Heart left ventricle (tissue), 16 donors: Measurements from ENCODE around the gene ZFP36. TPM values are rescaled to one million over a fixed set of nuclear protein-coding genes. Genes with fewer than 3 reads are reported as not detected.
"Not testable (repeated sequence)": the region's sequence is repeated elsewhere in the genome, so short reads cannot be mapped to it uniquely, and the experiment has no call there.

Source experiments
- ATAC-seq, 4 donors: fragments of 200-7000 bp; cut with Tn5 transposase; one replicate each; pipeline ENCODE4 v1.9.1; 2020 to 2022; ENCODE audit warnings: moderate library complexity in 4 of 4, mild to moderate bottlenecking in 3 of 4, moderate number of reproducible peaks in 1 of 4
- DNase-seq, 5 donors: peaks; one replicate each; pipeline ENCODE4 v3.0.0-alpha.2; 2020
- H3K27ac ChIP-seq, 12 donors: fragments of 200-600 bp; sonication (generic) in 4 of 12; one replicate each; pipeline versions ENCODE4 v1.5.0 to v1.8.0; 2016 to 2022; ENCODE audit warnings: mild to moderate bottlenecking in 2 of 12
- H3K27me3 ChIP-seq, 9 donors: fragments of 200-600 bp; sonication (generic) in 2 of 9; one replicate each; pipeline versions ENCODE4 v1.5.1 to v1.8.0; 2016 to 2022; ENCODE audit warnings: mild to moderate bottlenecking in 3 of 9
- H3K36me3 ChIP-seq, 9 donors: fragments of 200-600 bp; sonication (generic) in 2 of 9; one replicate each; pipeline versions ENCODE4 v1.5.0 to v1.8.0; 2018 to 2022; ENCODE audit warnings: mild to moderate bottlenecking in 2 of 9
- H3K4me1 ChIP-seq, 12 donors: fragments of 200-600 bp; sonication (generic) in 4 of 12; one replicate each; pipeline versions ENCODE4 v1.5.0 to v1.8.0; 2016 to 2022; ENCODE audit warnings: mild to moderate bottlenecking in 3 of 12
- H3K4me3 ChIP-seq, 12 donors: fragments of 200-600 bp; sonication (generic) in 4 of 12; one replicate each; pipeline versions ENCODE4 v1.5.0 to v1.8.0; 2017 to 2022; ENCODE audit warnings: mild to moderate bottlenecking in 9 of 12, moderate library complexity in 4 of 12
- H3K9me3 ChIP-seq, 12 donors: fragments of 200-600 bp; sonication (generic) in 4 of 12; one replicate each; pipeline versions ENCODE4 v1.5.0 to v1.8.0; 2016 to 2022; ENCODE audit warnings: mild to moderate bottlenecking in 1 of 12
- POLR2A ChIP-seq, 2 donors: fragments of 450-650 bp; IDR thresholded peaks; one replicate each; pipeline ENCODE4 v1.6.1; 2017; ENCODE audit warnings: antibody characterized with exemption in 2 of 2, mild to moderate bottlenecking in 2 of 2, moderate library complexity in 2 of 2
- WGBS, 4 donors: extraction: QIAGEN DNeasy Blood & Tissue Kit in 2 of 4; methylation state at CpG; one replicate each; pipeline versions ENCODE4 v1.1.5 to v1.1.7; 2013 to 2018; 5-methylcytosine and 5-hydroxymethylcytosine counted together
- intact Hi-C, 10 donors: fragments of 100-400 bp; cut with DNase I; formaldehyde crosslinking; loops; one replicate each; pipeline versions ENCODE4 v1.11.1 to v1.14.2; 2022
- microRNA-seq, 4 donors: library from miRNA; unstranded; fragments of <30 nt; microRNA quantifications; one replicate each; pipeline versions ENCODE4 to v1.2.0, GENCODE V29; 2017 to 2020
- polyA plus RNA-seq, 2 donors: library from polyadenylated mRNA; stranded (reverse); fragments of 200-250 nt; gene quantifications; one replicate each; pipeline ENCODE4 v1.2.3, GENCODE V29; 2013
- total RNA-seq, 9 donors: library from RNA; depleted of rRNA in 2 of 9; stranded (reverse); fragments of >200 nt in 2 of 9; fragmentation: NEBNext Ultra II Directional in 3 of 9; extraction: Animal tissue kit (Norgen Biotek cat#: 25700) in 3 of 9; gene quantifications; one replicate each; pipeline versions ENCODE4 v1.1.0 to v1.2.4, GENCODE V29; 2016 to 2023
- TF ChIP-seq, protein P1 (sequence below), 12 donors: fragments of 200-600 bp; sonication (generic) in 4 of 12; IDR thresholded peaks; one replicate each; pipeline versions ENCODE4 v1.5.0 to v1.8.0; 2018 to 2022; ENCODE audit warnings: antibody characterized with exemption in 12 of 12, mild to moderate bottlenecking in 5 of 12
- donor health status: ischemic (EF 13 %, LVEDD 7.1; RV severe dilation, severe dysfunction).
- donor health status: healthy with polysubstance abuse.
- donor health status: DM: no; HTN: yes; CAD: no.
- donor health status: DM: no; HTN: no; CAD: no.
- donor health status: ischemic (EF 25% LVEDD 6.9; RV normal size, moderate dysfunction).
- donor health status: ischemic (EF 25% LVEDD 5.7; RV mildly dilated, moderate dysfunction).
- donor health status: healthy.
- donor health status: DM: yes; HTN: yes; CAD: no.
- donor health status: ischemic (EF 35%, LVEDD 5.7; RV mildly dilated, moderate dysfunction).
- donor health status: nonischemic (EF 11% LVEDD 7.7; RV severe dilation, severe dysfunction).
- donor health status: DM: yes; HTN: yes; CAD: no.
- donor health status: PGD.
- donor health status: ischemic (EF 29% LVEDD 5.4; RV normal size, mild dysfunction).
- donor health status: nonischemic (EF 23%, LVEDD 6.1; RV moderate dilation, normal function).

Gene ZFP36
- total and polyA plus RNA-seq, 11 donors, result 16.1 to 145 (median 51.1) TPM

DNA sequence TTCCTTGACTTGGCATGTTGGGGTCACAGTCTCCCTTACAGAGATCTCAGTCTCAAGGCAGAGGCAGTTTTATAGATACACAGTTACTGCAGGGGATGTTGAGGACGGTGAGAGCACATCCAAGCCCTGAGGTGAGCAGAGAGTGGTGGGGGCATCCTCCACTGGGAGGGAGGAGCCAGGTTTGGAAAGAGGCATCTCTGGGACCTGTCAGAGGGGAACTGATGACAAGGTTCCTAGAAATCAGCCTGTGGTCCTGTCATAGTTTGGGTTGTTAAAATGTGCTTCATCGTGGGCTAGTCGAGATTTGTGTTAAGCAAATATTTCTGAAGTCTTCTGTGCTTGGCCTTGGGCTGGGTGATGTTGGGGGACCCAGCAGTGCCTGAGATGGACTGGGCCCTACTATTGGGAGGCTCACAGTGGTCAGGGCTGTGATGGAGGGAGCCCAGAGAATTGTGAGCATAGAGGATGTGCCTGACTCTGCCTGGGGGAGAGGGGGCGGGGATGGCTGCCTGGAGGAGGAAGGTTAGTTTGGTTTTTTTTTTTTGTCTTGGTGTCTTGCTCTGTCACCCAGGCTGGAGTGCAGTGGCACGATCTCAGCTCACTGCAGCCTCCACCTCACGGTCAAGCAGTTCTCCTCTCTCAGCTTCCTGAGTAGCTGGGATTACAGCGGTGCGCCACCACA is 42.6 kb downstream of the ZFP36 start:
- intact Hi-C loops, result loop anchor here in 5 of 10 donors (5.0 to 10.0 kb wide), 3 partner anchors 54 to 86 kb away; partner anchors contain the start of genes EID2B (in 3 of the 5), MED29 (in 2 of the 5) and PAF1 (in 2 of the 5)
- peaks cover 8 to 55% (median 37%) of the 10 kb centered on the region in 12 donors for H3K4me1 ChIP-seq
- no peaks in the 10 kb centered on the region for H3K27me3 ChIP-seq
- no peak for TF ChIP-seq POLR2A (IDR thresholded peaks at IDR 0.05)
- TF ChIP-seq, protein P1, sequence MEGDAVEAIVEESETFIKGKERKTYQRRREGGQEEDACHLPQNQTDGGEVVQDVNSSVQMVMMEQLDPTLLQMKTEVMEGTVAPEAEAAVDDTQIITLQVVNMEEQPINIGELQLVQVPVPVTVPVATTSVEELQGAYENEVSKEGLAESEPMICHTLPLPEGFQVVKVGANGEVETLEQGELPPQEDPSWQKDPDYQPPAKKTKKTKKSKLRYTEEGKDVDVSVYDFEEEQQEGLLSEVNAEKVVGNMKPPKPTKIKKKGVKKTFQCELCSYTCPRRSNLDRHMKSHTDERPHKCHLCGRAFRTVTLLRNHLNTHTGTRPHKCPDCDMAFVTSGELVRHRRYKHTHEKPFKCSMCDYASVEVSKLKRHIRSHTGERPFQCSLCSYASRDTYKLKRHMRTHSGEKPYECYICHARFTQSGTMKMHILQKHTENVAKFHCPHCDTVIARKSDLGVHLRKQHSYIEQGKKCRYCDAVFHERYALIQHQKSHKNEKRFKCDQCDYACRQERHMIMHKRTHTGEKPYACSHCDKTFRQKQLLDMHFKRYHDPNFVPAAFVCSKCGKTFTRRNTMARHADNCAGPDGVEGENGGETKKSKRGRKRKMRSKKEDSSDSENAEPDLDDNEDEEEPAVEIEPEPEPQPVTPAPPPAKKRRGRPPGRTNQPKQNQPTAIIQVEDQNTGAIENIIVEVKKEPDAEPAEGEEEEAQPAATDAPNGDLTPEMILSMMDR (IDR thresholded peaks at IDR 0.05), result no peak
- no peak for ATAC-seq
- no peaks in the 10 kb centered on the region for H3K9me3 ChIP-seq
- no peak overlapping the region for H3K4me3 ChIP-seq
- DNase-seq, result no peak
- H3K36me3 ChIP-seq, result peaks cover 0 to 55% (median 30%) of the 10 kb centered on the region in 9 donors
- H3K27ac ChIP-seq, result no peak overlapping the region
- 64 to 71% (median 70%) methylated on average over 8 of the region's 8 CpGs for WGBS, 4 donors

DNA sequence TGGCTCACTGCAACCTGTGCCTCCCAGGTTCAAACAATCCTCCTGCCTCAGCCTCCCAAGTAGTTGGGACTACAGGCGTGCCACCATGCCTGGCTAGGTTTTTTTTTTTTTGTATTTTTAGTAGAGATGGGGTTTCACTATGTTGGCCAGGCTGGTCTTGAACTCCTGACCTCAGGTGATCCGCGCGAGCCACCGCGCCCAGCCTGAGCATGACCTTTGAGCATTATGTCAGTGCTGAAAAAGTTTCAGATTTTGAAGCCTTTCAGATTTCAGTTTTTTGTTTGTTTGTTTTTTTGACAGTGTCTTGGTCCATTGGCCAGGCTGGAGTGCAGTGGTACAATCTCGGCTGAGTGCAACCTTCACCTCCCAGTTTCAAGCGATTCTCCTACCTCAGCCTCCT is 44.6 kb downstream of the ZFP36 start:
- ATAC-seq, intact Hi-C loops, H3K4me3 ChIP-seq, DNase-seq, H3K27me3 ChIP-seq, H3K9me3 ChIP-seq, H3K27ac ChIP-seq: not testable (repeated sequence)
- Histone ChIP-seq H3K36me3 (peaks cover 0 to 63% (median 47%) of the 10 kb centered on the region in 9 donors), H3K4me1 (peaks cover 6 to 44% (median 31%) of the 10 kb centered on the region in 12 donors)
- 97 to 98% (median 97%) methylated on average over 8 of the region's 8 CpGs for WGBS, 4 donors

Small RNAs within 50 kb of the gene (microRNA-seq; reads per million reads assigned to microRNA genes)
- 0 to 0.62 (median 0.10) reads per million in 4 donors for gene MIR4530

Other genes starting within 250 kb of the ZFP36 start
- gene NCCRP1, start 209.9 kb upstream of the ZFP36 start, total RNA-seq, result under 1 TPM in 1 of 9 donors, not detected in 8; 0.16 TPM
- not detected for gene NCCRP1, start 209.9 kb upstream of the ZFP36 start, polyA plus RNA-seq
- under 1 TPM in 1 of 9 donors, not detected in 8; 0.77 TPM for gene SYCN, start 202.6 kb upstream of the ZFP36 start, total RNA-seq
- gene SYCN, start 202.6 kb upstream of the ZFP36 start, polyA plus RNA-seq, result not detected
- gene IFNL3, start 161.8 kb upstream of the ZFP36 start, total RNA-seq, result not detected
- gene IFNL3, start 161.8 kb upstream of the ZFP36 start, polyA plus RNA-seq, result not detected
- gene IFNL4, start 158.0 kb upstream of the ZFP36 start, total RNA-seq, result not detected
- gene IFNL4, start 158.0 kb upstream of the ZFP36 start, polyA plus RNA-seq, result not detected
- not detected for gene IFNL2, start 138.5 kb upstream of the ZFP36 start, total RNA-seq
- gene IFNL2, start 138.5 kb upstream of the ZFP36 start, polyA plus RNA-seq, result not detected
- gene IFNL1, start 110.4 kb upstream of the ZFP36 start, total RNA-seq, result not detected
- not detected for gene IFNL1, start 110.4 kb upstream of the ZFP36 start, polyA plus RNA-seq
- gene LRFN1, start 86.0 kb upstream of the ZFP36 start, total RNA-seq, result under 1 TPM in 8 of 9 donors, not detected in 1; 0.09 to 0.50 (median 0.28) TPM
- under 1 TPM; 0.14 to 0.34 TPM for gene LRFN1, start 86.0 kb upstream of the ZFP36 start, polyA plus RNA-seq
- gene GMFG, start 70.8 kb upstream of the ZFP36 start, total RNA-seq, result 10 to 100 TPM in 8 of 9 donors, 1 to 10 TPM in 1; 6.4 to 93.3 (median 10.8) TPM
- gene GMFG, start 70.8 kb upstream of the ZFP36 start, polyA plus RNA-seq, result 10 to 100 TPM; 16.8 to 18.7 TPM
- gene SAMD4B, start 64.4 kb upstream of the ZFP36 start, total RNA-seq, result 100 to 1,000 TPM in 1 of 9 donors, 10 to 100 TPM in 8; 34.9 to 101 (median 52.3) TPM
- gene SAMD4B, start 64.4 kb upstream of the ZFP36 start, polyA plus RNA-seq, result 10 to 100 TPM; 62.1 to 78.6 TPM
- gene PAF1, start 15.7 kb upstream of the ZFP36 start, total RNA-seq, result 10 to 100 TPM; 32.8 to 75.7 (median 40.7) TPM
- 10 to 100 TPM; 32.5 to 61.1 TPM for gene PAF1, start 15.7 kb upstream of the ZFP36 start, polyA plus RNA-seq
- gene MED29, start 15.5 kb upstream of the ZFP36 start, total RNA-seq, result 10 to 100 TPM; 26.3 to 53.0 (median 34.1) TPM
- 10 to 100 TPM; 34.1 to 46.0 TPM for gene MED29, start 15.5 kb upstream of the ZFP36 start, polyA plus RNA-seq
- 10 to 100 TPM in 8 of 9 donors, 1 to 10 TPM in 1; 9.2 to 38.5 (median 14.6) TPM for gene PLEKHG2, start 5.8 kb downstream of the ZFP36 start, total RNA-seq
- gene PLEKHG2, start 5.8 kb downstream of the ZFP36 start, polyA plus RNA-seq, result 10 to 100 TPM in 1 of 2 donors, 1 to 10 TPM in 1; 8.9 to 11.7 TPM
- gene RPS16, start 29.1 kb downstream of the ZFP36 start, total RNA-seq, result 1,000 to 10,000 TPM in 7 of 9 donors, 100 to 1,000 TPM in 2; 617 to 1,566 (median 1,374) TPM
- gene RPS16, start 29.1 kb downstream of the ZFP36 start, polyA plus RNA-seq, result 1,000 to 10,000 TPM; 1,266 to 2,656 TPM
- gene SUPT5H, start 38.7 kb downstream of the ZFP36 start, total RNA-seq, result 100 to 1,000 TPM in 1 of 9 donors, 10 to 100 TPM in 8; 64.2 to 113 (median 81.7) TPM
- 100 to 1,000 TPM in 1 of 2 donors, 10 to 100 TPM in 1; 63.8 to 112 TPM for gene SUPT5H, start 38.7 kb downstream of the ZFP36 start, polyA plus RNA-seq
- 10 to 100 TPM; 66.0 to 91.3 (median 77.3) TPM for gene TIMM50, start 74.0 kb downstream of the ZFP36 start, total RNA-seq
- 100 to 1,000 TPM; 103 to 106 TPM for gene TIMM50, start 74.0 kb downstream of the ZFP36 start, polyA plus RNA-seq
- gene DLL3, start 92.1 kb downstream of the ZFP36 start, total RNA-seq, result not detected
- not detected for gene DLL3, start 92.1 kb downstream of the ZFP36 start, polyA plus RNA-seq
- gene SELENOV, start 108.3 kb downstream of the ZFP36 start, total RNA-seq, result not detected
- not detected for gene SELENOV, start 108.3 kb downstream of the ZFP36 start, polyA plus RNA-seq
- gene EID2B, start 126.0 kb downstream of the ZFP36 start, total RNA-seq, result 1 to 10 TPM; 1.1 to 5.1 (median 2.9) TPM
- 1 to 10 TPM; 1.4 to 2.2 TPM for gene EID2B, start 126.0 kb downstream of the ZFP36 start, polyA plus RNA-seq
- gene EID2, start 133.3 kb downstream of the ZFP36 start, total RNA-seq, result 10 to 100 TPM in 7 of 9 donors, 1 to 10 TPM in 2; 7.1 to 14.6 (median 12.6) TPM
- 10 to 100 TPM; 12.9 to 16.5 TPM for gene EID2, start 133.3 kb downstream of the ZFP36 start, polyA plus RNA-seq
- not detected for gene LGALS13, start 195.7 kb downstream of the ZFP36 start, total RNA-seq
- not detected for gene LGALS13, start 195.7 kb downstream of the ZFP36 start, polyA plus RNA-seq
- not detected for gene LGALS16, start 249.1 kb downstream of the ZFP36 start, total RNA-seq
- gene LGALS16, start 249.1 kb downstream of the ZFP36 start, polyA plus RNA-seq, result not detected